Right lobe of liver (tissue), 6 donors: ENCODE measurements around the gene CDRT4. TPM values are rescaled to one million over a fixed set of nuclear protein-coding genes. Genes with fewer than 3 reads are reported as not detected.

Source experiments
- ATAC-seq, 4 donors: fragments of 200-7000 bp; cut with Tn5 transposase; one replicate each; pipeline ENCODE4 v1.9.1; 2020; ENCODE audit warnings: mild to moderate bottlenecking in 4 of 4, moderate library complexity in 4 of 4
- DNase-seq, 3 donors: peaks; one replicate each; pipeline ENCODE4 v3.0.0-alpha.2; 2020
- H3K27ac ChIP-seq, 3 donors: fragments of 200-600 bp; one replicate each; pipeline ENCODE4 v1.8.0; 2022
- H3K27me3 ChIP-seq, 2 donors: fragments of 200-600 bp; one replicate each; pipeline ENCODE4 v1.8.0; 2022
- H3K36me3 ChIP-seq, 4 donors: fragments of 200-600 bp; sonication (generic) in 1 of 4; one replicate each; pipeline versions ENCODE4 v1.5.1 to v1.8.0; 2017 to 2022; ENCODE audit warnings: control low read depth in 1 of 4
- H3K4me1 ChIP-seq, 4 donors: fragments of 200-600 bp; sonication (generic) in 1 of 4; one replicate each; pipeline versions ENCODE4 v1.5.1 to v1.8.0; 2017 to 2022; ENCODE audit warnings: control low read depth in 1 of 4
- H3K4me3 ChIP-seq, 3 donors: fragments of 200-600 bp; one replicate each; pipeline ENCODE4 v1.8.0; 2022
- H3K9me3 ChIP-seq, 4 donors: fragments of 200-600 bp; sonication (generic) in 1 of 4; one replicate each; pipeline versions ENCODE4 v1.5.1 to v1.8.0; 2017 to 2022; ENCODE audit warnings: control low read depth in 1 of 4
- POLR2A ChIP-seq: fragments of 450-650 bp; IDR thresholded peaks from one replicate; pipeline ENCODE4 v1.6.1; 2017; ENCODE audit warnings: antibody characterized with exemption, mild to moderate bottlenecking
- WGBS: methylation state at CpG from one replicate; pipeline ENCODE4 v1.1.6; 2018; ENCODE audit warnings: low coverage, low lambda C conversion rate; ENCODE audit not compliant: insufficient coverage; ENCODE audit errors: missing lambda C conversion rate; 5-methylcytosine and 5-hydroxymethylcytosine counted together
- intact Hi-C, 2 donors: fragments of 100-400 bp; cut with DNase I; formaldehyde crosslinking; loops; one replicate each; pipeline versions ENCODE4 v1.11.2 to v1.14.1; 2022
- total RNA-seq, 6 experiments: library from RNA; depleted of rRNA in 2 of 6; stranded (reverse); fragments of >200 nt in 2 of 6; fragmentation: NEBNext Ultra II Directional in 3 of 6; extraction: Animal tissue kit (Norgen Biotek cat#: 25700) in 3 of 6; gene quantifications; one replicate each; pipeline versions ENCODE4 v1.1.0 to v1.2.4, GENCODE V29; 2016 to 2023
- TF ChIP-seq, protein P1 (sequence below), 4 donors: fragments of 200-600 bp in 3 of 4; fragments of 450-650 bp in 1 of 4; IDR thresholded peaks; one replicate each; pipeline versions ENCODE4 v1.5.1 to v1.8.0; 2016 to 2022; ENCODE audit warnings: antibody characterized with exemption in 4 of 4, mild to moderate bottlenecking in 2 of 4
- donor health status: DM: no; HTN: yes; CAD: no.
- donor health status: DM: no; HTN: no; CAD: no.
- donor health status: DM: no; HTN: no; CAD: no.
- donor health status: DM: no; HTN: yes; CAD: no.
- donor health status: DM: no; HTN: yes; CAD: no.

Gene CDRT4
- total RNA-seq, 6 experiments from 2014 or later, result 0.43 to 3.3 (median 1.3) TPM

DNA sequence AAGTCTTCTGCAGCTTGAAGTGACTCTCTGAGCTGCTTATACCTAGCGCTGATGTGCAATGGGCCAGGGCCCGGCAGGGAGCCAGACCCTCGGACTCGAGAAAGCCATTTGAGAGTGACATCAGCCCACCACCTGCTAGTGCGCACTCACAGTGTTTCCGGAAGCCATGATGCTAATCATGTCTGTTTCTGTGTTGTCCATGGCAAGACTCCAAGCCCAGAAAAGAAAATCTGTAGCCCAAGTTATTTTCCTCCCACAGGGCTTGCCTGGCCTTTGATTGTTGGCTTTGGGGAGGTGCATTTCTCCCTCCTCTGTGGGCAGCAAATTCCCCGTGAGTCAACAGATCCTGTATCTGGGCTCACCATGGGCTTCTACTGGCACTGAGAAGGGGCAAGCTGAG, 1.8 kb upstream of the CDRT4 start:
- WGBS, result 67% methylated on average over 1 of the region's 7 CpGs
- no peak for DNase-seq
- no peak for ATAC-seq

DNA sequence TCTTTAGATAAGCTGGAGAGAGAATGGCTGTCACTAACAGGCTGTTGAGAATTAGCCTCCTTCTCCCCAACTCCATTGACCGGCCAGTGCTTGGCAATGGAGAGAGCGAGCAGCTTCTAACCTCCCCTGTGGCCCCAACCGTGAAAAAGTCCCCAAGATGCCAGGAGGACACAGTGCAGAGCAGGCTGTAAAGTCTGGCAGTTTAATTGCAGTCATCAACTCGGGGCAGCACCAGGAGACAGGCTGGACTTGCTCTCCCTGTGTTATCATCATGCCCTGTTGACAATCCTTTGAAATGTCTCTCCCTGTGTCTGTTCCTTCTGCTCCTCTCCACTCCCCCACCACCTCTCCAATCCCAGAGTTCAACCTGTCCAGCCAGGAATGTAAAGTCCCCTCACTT, 705 bp upstream of the CDRT4 start:
- H3K36me3 ChIP-seq, result no peaks in the 10 kb centered on the region
- intact Hi-C loops, result no loop called here
- TF ChIP-seq POLR2A, result no peak
- TF ChIP-seq, protein P1, sequence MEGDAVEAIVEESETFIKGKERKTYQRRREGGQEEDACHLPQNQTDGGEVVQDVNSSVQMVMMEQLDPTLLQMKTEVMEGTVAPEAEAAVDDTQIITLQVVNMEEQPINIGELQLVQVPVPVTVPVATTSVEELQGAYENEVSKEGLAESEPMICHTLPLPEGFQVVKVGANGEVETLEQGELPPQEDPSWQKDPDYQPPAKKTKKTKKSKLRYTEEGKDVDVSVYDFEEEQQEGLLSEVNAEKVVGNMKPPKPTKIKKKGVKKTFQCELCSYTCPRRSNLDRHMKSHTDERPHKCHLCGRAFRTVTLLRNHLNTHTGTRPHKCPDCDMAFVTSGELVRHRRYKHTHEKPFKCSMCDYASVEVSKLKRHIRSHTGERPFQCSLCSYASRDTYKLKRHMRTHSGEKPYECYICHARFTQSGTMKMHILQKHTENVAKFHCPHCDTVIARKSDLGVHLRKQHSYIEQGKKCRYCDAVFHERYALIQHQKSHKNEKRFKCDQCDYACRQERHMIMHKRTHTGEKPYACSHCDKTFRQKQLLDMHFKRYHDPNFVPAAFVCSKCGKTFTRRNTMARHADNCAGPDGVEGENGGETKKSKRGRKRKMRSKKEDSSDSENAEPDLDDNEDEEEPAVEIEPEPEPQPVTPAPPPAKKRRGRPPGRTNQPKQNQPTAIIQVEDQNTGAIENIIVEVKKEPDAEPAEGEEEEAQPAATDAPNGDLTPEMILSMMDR (IDR thresholded peaks at IDR 0.05), result no peak
- no peak overlapping the region for H3K27ac ChIP-seq
- DNase-seq, result no peak
- no peak overlapping the region for H3K4me3 ChIP-seq
- WGBS, result 42% methylated on average over 2 of the region's 4 CpGs
- no peaks in the 10 kb centered on the region for H3K9me3 ChIP-seq
- no peaks in the 10 kb centered on the region for H3K27me3 ChIP-seq
- H3K4me1 ChIP-seq, result no peaks in the 10 kb centered on the region
- no peak for ATAC-seq

More for the DNA sequence above, 1.8 kb upstream of the CDRT4 start:
- no peaks in the 10 kb centered on the region for H3K27me3 ChIP-seq
- intact Hi-C loops, result no loop called here
- H3K36me3 ChIP-seq, result no peaks in the 10 kb centered on the region
- no peak overlapping the region for H3K4me3 ChIP-seq
- no peaks in the 10 kb centered on the region for H3K9me3 ChIP-seq
- H3K27ac ChIP-seq, result no peak overlapping the region
- H3K4me1 ChIP-seq, result no peaks in the 10 kb centered on the region
- TF ChIP-seq, protein P1 (IDR thresholded peaks at IDR 0.05), result no peak
- no peak for TF ChIP-seq POLR2A

GRCh38 chr17:15466131-15466530, 1.3 kb downstream of the CDRT4 start:
- no peaks in the 10 kb centered on the region for H3K4me1 ChIP-seq
- no peaks in the 10 kb centered on the region for H3K9me3 ChIP-seq
- no peak for ATAC-seq
- no peak for TF ChIP-seq POLR2A
- TF ChIP-seq, protein P1 (IDR thresholded peaks at IDR 0.05), result no peak
- H3K36me3 ChIP-seq, result no peaks in the 10 kb centered on the region
- H3K27me3 ChIP-seq, result no peaks in the 10 kb centered on the region
- H3K27ac ChIP-seq, result no peak overlapping the region
- WGBS, result 93% methylated on average over 2 of the region's 6 CpGs
- DNase-seq, result no peak
- H3K4me3 ChIP-seq, result no peak overlapping the region
- intact Hi-C loops, result no loop called here

- intact Hi-C loops, result no loop called here
These were observed 2.2 kb downstream of the CDRT4 start for GRCh38 chr17:15465045-15465701.

More at GRCh38 chr17:15465045-15465701, 2.2 kb downstream of the CDRT4 start:
- TF ChIP-seq POLR2A, result no peak
- TF ChIP-seq, protein P1 (IDR thresholded peaks at IDR 0.05), result no peak
- no peak for ATAC-seq
- Histone ChIP-seq H3K9me3 (no peaks in the 10 kb centered on the region), H3K4me1 (no peaks in the 10 kb centered on the region), H3K27ac (no peak overlapping the region), H3K36me3 (no peaks in the 10 kb centered on the region), H3K27me3 (no peaks in the 10 kb centered on the region), H3K4me3 (no peak overlapping the region)
- 100% methylated on average over 2 of the region's 2 CpGs for whole genome bisulfite sequencing
- no peak for DNase-seq
